HK-2 (cell line): ENCODE measurements around the gene OR5AU1.
A peak's percentile ranks its signal among the peaks of the same experiment; 100 is the strongest.

Experiments
- DNase-seq: peaks from one replicate; pipeline ENCODE4 v3.0.0-alpha.2; 2018; ENCODE audit not compliant: unreplicated experiment

Gene OR5AU1

GRCh38 chr14:21106498-21107282 is 49.2 kb downstream of the OR5AU1 start:
- peak; percentile 72 for DNase-seq

GRCh38 chr14:21106176-21106497 is 49.7 kb downstream of the OR5AU1 start:
- DNase-seq: no peak

- no peak for DNase-seq
These were observed 50.8 kb downstream of the OR5AU1 start for GRCh38 chr14:21105095-21105494.
